ENCODE results near the gene ZNF343. TPM values are rescaled to one million over a fixed set of nuclear protein-coding genes. Genes with fewer than 3 reads are reported as not detected.

ZNF343 gene
- total and polyA plus RNA-seq, 2 of the 4 experiments (the other 2 are of a cell fraction) = 7.8 to 26.2 TPM

- Histone ChIP-seq H3K4me1 (ENCODE audit: control insufficient read depth, insufficient read depth, low read length) (no peaks in the 10 kb centered on the region), H2BK20ac (ENCODE audit: low read depth, low read length) (no peak overlapping the region), H3K9me3 (ENCODE audit: control insufficient read depth, insufficient read depth, low read length) (no peaks in the 10 kb centered on the region), H2AK9ac (replicated peaks; ENCODE audit: low read depth, low read length, poor library complexity) (no peak overlapping the region), H3K4me2 (ENCODE audit: low read depth, low read length) (no peak overlapping the region), H3K18ac (ENCODE audit: low read depth, low read length) (no peak overlapping the region), H2AFZ (replicated peaks; ENCODE audit: low read length, poor library complexity) (no peak overlapping the region), H3K9me1 (ENCODE audit: insufficient read depth, low read length) (no peaks in the 10 kb centered on the region; the same call in 1 of the 2 replicates), H2BK5ac (ENCODE audit: low read depth, low read length, poor library complexity, severe bottlenecking) (no peak overlapping the region), H4K5ac (ENCODE audit: low read depth, low read length) (no peak overlapping the region), H4K91ac (ENCODE audit: insufficient read depth, low read depth, low read length) (no peak overlapping the region), H3K4ac (ENCODE audit: low read depth, low read length) (no peak overlapping the region), H3K27me3 (ENCODE audit: control insufficient read depth, insufficient read depth, low read length) (no peaks in the 10 kb centered on the region), H3K4me3 (ENCODE audit: insufficient read depth, low read depth, low read length) (no peak overlapping the region), H3K36me3 (ENCODE audit: control insufficient read depth, insufficient read depth, low read length) (peaks cover 47% of the 10 kb centered on the region), H3K23ac (ENCODE audit: low read depth, low read length) (no peak overlapping the region), H3K79me1 (ENCODE audit: low read depth in 1 of 2, low read length in 2 of 2) (peaks cover 19 to 29% of the 10 kb centered on the region in 2 experiments), H3K27ac (ENCODE audit: insufficient read depth, low read length) (no peak overlapping the region), H4K8ac (ENCODE audit: low read depth in 2 of 2, low read length in 2 of 2) (no peak overlapping the region), H3K9ac (ENCODE audit: low read depth, low read length) (no peak overlapping the region), H3K56ac (ENCODE audit: extremely low read depth, insufficient read depth, low read length) (no peak overlapping the region), H3K14ac (replicated peaks; ENCODE audit: low read depth, low read length) (no peak overlapping the region), H4K20me1 (ENCODE audit: insufficient read depth, low read length) (peaks cover 9% of the 10 kb centered on the region), H2BK15ac (ENCODE audit: low read depth, low read length) (no peak overlapping the region), H2BK120ac (ENCODE audit: low read depth, low read length) (no peak overlapping the region), H2AK5ac (ENCODE audit: low read depth, low read length) (no peak overlapping the region)
- POLR2A ChIA-PET (ENCODE audit: unreplicated experiment) = no interaction called here
- 0 out of 2 replicates have a peak, but pooled peaks have one; percentile 20 for TF ChIP-seq POLR2A (IDR thresholded peaks at IDR 0.05; ENCODE audit: low read depth, low read length)
- no peak for TF ChIP-seq RFX5 (IDR thresholded peaks at IDR 0.05; ENCODE audit: low read depth, low read length)
- DNase-seq = no peak
- CTCF ChIA-PET = no interaction called here
- intact Hi-C loops (cut with micrococcal nuclease) (no loop called here), dilution Hi-C loops (cut with HindIII; ENCODE audit: low sequenced_read_pairs, unreplicated experiment) (no loop called here), in situ Hi-C loops (cut with MboI; ENCODE audit: low sequenced_read_pairs) (loop anchor here (10.0 to 25.0 kb wide), 2 partner anchors 184 to 699 kb away; no protein-coding TSS in a partner anchor)
- no TSS peak for BruUV-seq (replicated peaks)
- WGBS, 2 experiments (ENCODE audit: extremely low coverage in 2 of 2, insufficient read length in 1 of 2) = no CpG with 5 or more reads among the region's 4 CpGs
- peak; percentile 13; the same call in 1 of the 2 replicates for ATAC-seq (ENCODE audit: low read depth)
Measured at GRCh38 chr20:2460752-2461424, 47.8 kb downstream of the ZNF343 start.

Data from IMR-90 (cell line).